ENCODE results near the gene HNRNPC.
"Not testable (repeated sequence)": the region's sequence is repeated elsewhere in the genome, so short reads cannot be mapped to it uniquely, and the experiment has no call there.

HNRNPC gene

GRCh38 chr14:21233457-21234076, 35.7 kb downstream of the HNRNPC start:
- H3K4me3 ChIP-seq (ENCODE audit: low read depth, low read length), result no peak overlapping the region
- TF ChIP-seq CTCF (IDR thresholded peaks at IDR 0.05; ENCODE audit: low read depth, low read length, missing control alignments), result peak; percentile 44
- no peak for DNase-seq (ENCODE audit: low read depth)
- in situ Hi-C loops (cut with HindIII; ENCODE audit: low sequenced_read_pairs), result no loop called here

GRCh38 chr14:21231020-21231652, 38.1 kb downstream of the HNRNPC start:
- DNase-seq (ENCODE audit: low read depth), result no peak
- TF ChIP-seq CTCF (IDR thresholded peaks at IDR 0.05; ENCODE audit: low read depth, low read length, missing control alignments), result no peak
- H3K4me3 ChIP-seq (ENCODE audit: low read depth, low read length), result no peak overlapping the region
- in situ Hi-C loops (cut with HindIII; ENCODE audit: low sequenced_read_pairs), result no loop called here

- DNase-seq (ENCODE audit: low read depth), result no peak
- TF ChIP-seq CTCF (IDR thresholded peaks at IDR 0.05; ENCODE audit: low read depth, low read length, missing control alignments), result no peak
- H3K4me3 ChIP-seq (ENCODE audit: low read depth, low read length), result no peak overlapping the region
- in situ Hi-C loops (cut with HindIII; ENCODE audit: low sequenced_read_pairs), result no loop called here
These were observed 39.4 kb downstream of the HNRNPC start for GRCh38 chr14:21229821-21230220.

GRCh38 chr14:21227981-21228380, 41.3 kb downstream of the HNRNPC start:
- DNase-seq (ENCODE audit: low read depth), result no peak
- in situ Hi-C loops (cut with HindIII; ENCODE audit: low sequenced_read_pairs), result no loop called here
- H3K4me3 ChIP-seq (ENCODE audit: low read depth, low read length), result no peak overlapping the region
- TF ChIP-seq CTCF (IDR thresholded peaks at IDR 0.05; ENCODE audit: low read depth, low read length, missing control alignments), result no peak

GRCh38 chr14:21227150-21227549, 42.1 kb downstream of the HNRNPC start:
- in situ Hi-C loops (cut with HindIII; ENCODE audit: low sequenced_read_pairs), result no loop called here
- no peak overlapping the region for H3K4me3 ChIP-seq (ENCODE audit: low read depth, low read length)
- no peak for DNase-seq (ENCODE audit: low read depth)
- TF ChIP-seq CTCF (IDR thresholded peaks at IDR 0.05; ENCODE audit: low read depth, low read length, missing control alignments), result no peak

- no peak for DNase-seq (ENCODE audit: low read depth)
- no peak for TF ChIP-seq CTCF (IDR thresholded peaks at IDR 0.05; ENCODE audit: low read depth, low read length, missing control alignments)
- in situ Hi-C loops (cut with HindIII; ENCODE audit: low sequenced_read_pairs), result no loop called here
- H3K4me3 ChIP-seq (ENCODE audit: low read depth, low read length), result no peak overlapping the region
These were observed 42.8 kb downstream of the HNRNPC start for GRCh38 chr14:21226467-21226866.

- DNase-seq (ENCODE audit: low read depth); in situ Hi-C loops (cut with HindIII; ENCODE audit: low sequenced_read_pairs); H3K4me3 ChIP-seq (ENCODE audit: low read depth, low read length): not testable (repeated sequence)
These were observed 44.1 kb downstream of the HNRNPC start for GRCh38 chr14:21225164-21225563.

All from astrocyte of the cerebellum (primary cell).